SK-N-SH treated with all-trans-retinoic acid at 6 μM for 48 hours (cell line): ENCODE results near the gene HSPE1.

Experiments used
- ATAC-seq: fragments of 200-7000 bp; cut with Tn5 transposase; 3 replicates; pipeline ENCODE4 v1.9.1; 2020; ENCODE audit warnings: mild to moderate bottlenecking, moderate library complexity
- CSDC2 ChIP-seq: fragments of 250-450 bp; sonication (Bioruptor Pico); IDR thresholded peaks from 2 replicates; pipeline ENCODE4 v1.5.0; 2020; ENCODE audit warnings: mild to moderate bottlenecking, moderate library complexity
- GLIS3 ChIP-seq: fragments of 250-450 bp; sonication (Bioruptor Pico); IDR thresholded peaks from 2 replicates; pipeline ENCODE4 v1.5.0; 2020; ENCODE audit warnings: mild to moderate bottlenecking, moderate library complexity
- ISL1 ChIP-seq: fragments of 250-450 bp; sonication (Bioruptor Pico); IDR thresholded peaks from 2 replicates; pipeline ENCODE4 v2.1.2; 2022; ENCODE audit warnings: mild to moderate bottlenecking, moderate library complexity
- OSR1 ChIP-seq: fragments of 250-450 bp; sonication (Bioruptor Pico); IDR thresholded peaks from 2 replicates; pipeline ENCODE4 v1.8.0; 2022; ENCODE audit warnings: moderate library complexity, mild to moderate bottlenecking, inconsistent platforms
- PPARA ChIP-seq: fragments of 250-450 bp; sonication (Bioruptor Pico); IDR thresholded peaks from 2 replicates; pipeline ENCODE4 v1.5.0; 2020; ENCODE audit warnings: mild to moderate bottlenecking, borderline replicate concordance
- RARB ChIP-seq: fragments of 250-450 bp; sonication (Bioruptor Pico); IDR thresholded peaks from 2 replicates; pipeline ENCODE4 v1.8.0; 2021; ENCODE audit warnings: mild to moderate bottlenecking, moderate library complexity
- SNAI2 ChIP-seq: fragments of 250-450 bp; sonication (Bioruptor Pico); IDR thresholded peaks from 2 replicates; pipeline ENCODE4 v1.5.0; 2020; ENCODE audit warnings: mild to moderate bottlenecking, moderate library complexity
- TOX ChIP-seq: fragments of 250-450 bp; sonication (Bioruptor Pico); IDR thresholded peaks from 2 replicates; pipeline ENCODE4 v1.8.0; 2021; ENCODE audit warnings: mild to moderate bottlenecking, moderate library complexity, borderline replicate concordance
- ZC3H10 ChIP-seq: fragments of 250-450 bp; sonication (Bioruptor Pico); IDR thresholded peaks from 2 replicates; pipeline ENCODE4 v1.5.1; 2021; ENCODE audit warnings: mild to moderate bottlenecking, moderate library complexity
- ZNF565 ChIP-seq: fragments of 450-650 bp; formaldehyde crosslinking; conservative IDR thresholded peaks from 2 replicates; pipeline ENCODE4 v1.5.0; 2020; ENCODE audit warnings: low read depth, mild to moderate bottlenecking, moderate library complexity
- ZNF8 ChIP-seq: fragments of 450-650 bp; formaldehyde crosslinking; IDR thresholded peaks from 2 replicates; pipeline ENCODE4 v1.5.0; 2020; ENCODE audit warnings: mild to moderate bottlenecking, moderate library complexity
- TF ChIP-seq, protein P1 (sequence below): fragments of 250-450 bp; sonication (Bioruptor Pico); IDR thresholded peaks from 2 replicates; pipeline ENCODE4 v1.8.0; 2021; ENCODE audit warnings: low read depth, mild to moderate bottlenecking, moderate library complexity, borderline replicate concordance
- TF ChIP-seq, protein P2 (sequence below): fragments of 250-450 bp; sonication (Bioruptor Pico); IDR thresholded peaks from 2 replicates; pipeline ENCODE4 v1.5.0; 2020; ENCODE audit warnings: mild to moderate bottlenecking, moderate library complexity
- TF ChIP-seq, protein P3 (sequence below): fragments of 250-450 bp; sonication (Bioruptor Pico); IDR thresholded peaks from 2 replicates; pipeline ENCODE4 v1.5.1; 2021; ENCODE audit warnings: mild to moderate bottlenecking, moderate library complexity
- TF ChIP-seq, protein P4 (sequence below): fragments of 250-450 bp; sonication (Bioruptor Pico); IDR thresholded peaks from 2 replicates; pipeline ENCODE4 v1.5.1; 2020; ENCODE audit warnings: low read depth, mild to moderate bottlenecking, moderate library complexity
- TF ChIP-seq, protein P5 (sequence below): fragments of 250-450 bp; sonication (Bioruptor Pico); IDR thresholded peaks from 2 replicates; pipeline ENCODE4 v1.8.0; 2020; ENCODE audit warnings: mild to moderate bottlenecking, moderate library complexity, borderline replicate concordance

The HSPE1 gene

DNA sequence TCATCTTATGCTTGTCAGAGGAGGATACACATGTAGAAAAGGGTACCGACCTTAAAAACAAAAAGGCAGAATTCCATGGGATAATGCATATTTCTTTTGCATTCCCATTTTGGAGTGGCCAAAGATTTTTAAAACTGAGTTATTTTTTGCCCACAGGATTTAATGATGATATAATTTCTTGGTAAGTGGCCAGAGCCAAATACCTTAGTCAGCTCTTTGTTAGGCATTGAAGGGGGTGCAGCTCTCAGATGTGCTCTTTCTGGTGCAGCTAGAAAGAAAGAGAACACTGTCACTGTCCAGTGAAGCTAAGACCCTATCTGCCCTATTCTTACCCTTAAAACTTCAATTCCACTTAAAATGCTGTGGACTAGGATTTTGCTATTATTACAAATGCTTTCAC, 36.0 kb upstream of the HSPE1 start (continued):
- TF ChIP-seq, protein P1, sequence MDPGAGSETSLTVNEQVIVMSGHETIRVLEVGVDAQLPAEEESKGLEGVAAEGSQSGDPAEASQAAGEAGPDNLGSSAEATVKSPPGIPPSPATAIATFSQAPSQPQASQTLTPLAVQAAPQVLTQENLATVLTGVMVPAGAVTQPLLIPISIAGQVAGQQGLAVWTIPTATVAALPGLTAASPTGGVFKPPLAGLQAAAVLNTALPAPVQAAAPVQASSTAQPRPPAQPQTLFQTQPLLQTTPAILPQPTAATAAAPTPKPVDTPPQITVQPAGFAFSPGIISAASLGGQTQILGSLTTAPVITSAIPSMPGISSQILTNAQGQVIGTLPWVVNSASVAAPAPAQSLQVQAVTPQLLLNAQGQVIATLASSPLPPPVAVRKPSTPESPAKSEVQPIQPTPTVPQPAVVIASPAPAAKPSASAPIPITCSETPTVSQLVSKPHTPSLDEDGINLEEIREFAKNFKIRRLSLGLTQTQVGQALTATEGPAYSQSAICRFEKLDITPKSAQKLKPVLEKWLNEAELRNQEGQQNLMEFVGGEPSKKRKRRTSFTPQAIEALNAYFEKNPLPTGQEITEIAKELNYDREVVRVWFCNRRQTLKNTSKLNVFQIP (CRISPR knock-in tag), result no peak
- no peak for TF ChIP-seq OSR1 (CRISPR knock-in tag)
- TF ChIP-seq, protein P2, sequence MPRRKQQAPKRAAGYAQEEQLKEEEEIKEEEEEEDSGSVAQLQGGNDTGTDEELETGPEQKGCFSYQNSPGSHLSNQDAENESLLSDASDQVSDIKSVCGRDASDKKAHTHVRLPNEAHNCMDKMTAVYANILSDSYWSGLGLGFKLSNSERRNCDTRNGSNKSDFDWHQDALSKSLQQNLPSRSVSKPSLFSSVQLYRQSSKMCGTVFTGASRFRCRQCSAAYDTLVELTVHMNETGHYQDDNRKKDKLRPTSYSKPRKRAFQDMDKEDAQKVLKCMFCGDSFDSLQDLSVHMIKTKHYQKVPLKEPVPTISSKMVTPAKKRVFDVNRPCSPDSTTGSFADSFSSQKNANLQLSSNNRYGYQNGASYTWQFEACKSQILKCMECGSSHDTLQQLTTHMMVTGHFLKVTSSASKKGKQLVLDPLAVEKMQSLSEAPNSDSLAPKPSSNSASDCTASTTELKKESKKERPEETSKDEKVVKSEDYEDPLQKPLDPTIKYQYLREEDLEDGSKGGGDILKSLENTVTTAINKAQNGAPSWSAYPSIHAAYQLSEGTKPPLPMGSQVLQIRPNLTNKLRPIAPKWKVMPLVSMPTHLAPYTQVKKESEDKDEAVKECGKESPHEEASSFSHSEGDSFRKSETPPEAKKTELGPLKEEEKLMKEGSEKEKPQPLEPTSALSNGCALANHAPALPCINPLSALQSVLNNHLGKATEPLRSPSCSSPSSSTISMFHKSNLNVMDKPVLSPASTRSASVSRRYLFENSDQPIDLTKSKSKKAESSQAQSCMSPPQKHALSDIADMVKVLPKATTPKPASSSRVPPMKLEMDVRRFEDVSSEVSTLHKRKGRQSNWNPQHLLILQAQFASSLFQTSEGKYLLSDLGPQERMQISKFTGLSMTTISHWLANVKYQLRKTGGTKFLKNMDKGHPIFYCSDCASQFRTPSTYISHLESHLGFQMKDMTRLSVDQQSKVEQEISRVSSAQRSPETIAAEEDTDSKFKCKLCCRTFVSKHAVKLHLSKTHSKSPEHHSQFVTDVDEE (CRISPR knock-in tag), result no peak

DNA sequence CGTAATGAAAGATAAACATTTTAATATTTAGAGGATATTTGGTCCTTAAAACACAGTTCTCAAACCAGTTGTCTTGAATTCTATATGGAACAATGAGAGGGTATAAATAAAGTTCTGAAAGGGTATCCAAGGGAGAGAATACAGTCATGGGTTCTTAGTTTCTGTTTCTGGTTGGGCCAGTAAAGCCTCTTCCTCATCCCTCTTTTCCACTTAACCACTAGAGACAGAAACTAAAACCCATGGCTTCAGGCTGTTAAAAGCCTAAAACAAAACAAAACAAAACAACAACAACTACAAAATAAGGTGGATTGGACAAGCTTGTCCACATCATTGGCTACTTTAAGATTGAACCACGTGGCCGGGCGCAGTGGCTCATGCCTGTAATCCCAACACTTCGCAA, 28.0 kb upstream of the HSPE1 start:
- no peak for ATAC-seq
- no peak for TF ChIP-seq SNAI2
- TF ChIP-seq RARB (CRISPR knock-in tag), result no peak

DNA sequence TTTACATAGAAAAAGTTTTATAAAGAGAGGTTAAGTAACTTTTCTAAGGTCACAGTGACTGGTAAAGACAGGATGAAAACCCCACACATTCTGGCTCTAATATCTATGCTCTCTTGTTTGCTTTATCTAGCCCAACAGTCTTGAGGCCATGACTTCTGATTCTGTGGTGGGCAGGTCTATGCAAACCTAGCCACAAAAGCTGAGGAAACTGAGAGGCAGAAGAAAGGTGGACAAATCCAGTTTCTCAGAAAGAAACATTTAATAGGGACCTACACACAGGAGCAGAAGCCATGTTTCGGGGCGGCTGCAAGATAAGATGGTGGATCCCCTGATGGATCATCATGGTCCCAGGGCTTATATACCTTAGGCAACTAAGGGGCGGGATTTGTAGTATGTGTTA, 22.4 kb upstream of the HSPE1 start:
- TF ChIP-seq, protein P3, sequence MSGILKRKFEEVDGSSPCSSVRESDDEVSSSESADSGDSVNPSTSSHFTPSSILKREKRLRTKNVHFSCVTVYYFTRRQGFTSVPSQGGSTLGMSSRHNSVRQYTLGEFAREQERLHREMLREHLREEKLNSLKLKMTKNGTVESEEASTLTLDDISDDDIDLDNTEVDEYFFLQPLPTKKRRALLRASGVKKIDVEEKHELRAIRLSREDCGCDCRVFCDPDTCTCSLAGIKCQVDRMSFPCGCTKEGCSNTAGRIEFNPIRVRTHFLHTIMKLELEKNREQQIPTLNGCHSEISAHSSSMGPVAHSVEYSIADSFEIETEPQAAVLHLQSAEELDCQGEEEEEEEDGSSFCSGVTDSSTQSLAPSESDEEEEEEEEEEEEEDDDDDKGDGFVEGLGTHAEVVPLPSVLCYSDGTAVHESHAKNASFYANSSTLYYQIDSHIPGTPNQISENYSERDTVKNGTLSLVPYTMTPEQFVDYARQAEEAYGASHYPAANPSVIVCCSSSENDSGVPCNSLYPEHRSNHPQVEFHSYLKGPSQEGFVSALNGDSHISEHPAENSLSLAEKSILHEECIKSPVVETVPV (CRISPR knock-in tag), result no peak
- TF ChIP-seq GLIS3 (CRISPR knock-in tag), result no peak
- TF ChIP-seq, protein P1 (CRISPR knock-in tag), result no peak
- ATAC-seq, result no peak

DNA sequence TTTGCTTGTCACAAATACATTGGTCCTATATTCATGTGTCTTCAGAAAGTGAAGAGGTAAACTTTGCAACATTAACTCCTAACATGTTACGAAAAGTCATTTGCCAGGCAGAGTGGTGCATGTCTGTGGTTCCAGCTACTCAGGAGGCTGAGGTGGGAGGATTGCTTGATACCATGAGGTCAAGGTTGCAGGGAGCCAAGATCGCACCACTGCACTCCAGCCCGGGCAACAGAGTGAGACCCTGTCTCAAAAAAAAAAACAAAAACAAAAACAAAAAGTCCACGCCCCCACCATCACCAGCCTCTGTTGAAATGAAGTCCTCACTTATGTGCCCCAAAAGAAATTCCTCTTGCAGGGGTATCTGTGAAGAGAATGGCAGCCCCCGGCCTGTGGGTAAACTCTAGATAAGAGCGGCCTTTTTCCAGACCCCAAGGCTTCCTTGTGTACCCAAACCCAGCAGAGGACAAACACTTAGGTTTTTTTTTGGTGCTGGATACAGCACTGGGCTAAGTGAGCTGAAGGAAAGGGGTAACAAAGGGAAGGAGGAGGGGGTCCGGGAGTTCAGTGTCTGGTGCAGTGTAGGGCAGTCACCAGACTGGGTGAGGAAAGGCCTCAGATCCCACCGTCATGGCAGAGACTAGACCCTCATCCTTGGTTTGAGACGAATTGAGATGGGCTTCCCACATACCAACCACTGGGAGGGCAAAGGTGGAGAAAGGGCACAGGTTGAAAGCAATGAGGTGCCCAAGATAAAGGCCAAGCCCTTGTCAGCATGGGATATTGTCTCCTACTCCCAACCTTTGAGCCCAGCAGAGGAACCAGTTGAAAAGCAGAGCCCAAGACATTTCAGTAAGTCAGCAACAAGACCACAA, 19.8 kb upstream of the HSPE1 start:
- ATAC-seq, result no peak; the same call in 2 of the 3 replicates
- TF ChIP-seq, protein P4, sequence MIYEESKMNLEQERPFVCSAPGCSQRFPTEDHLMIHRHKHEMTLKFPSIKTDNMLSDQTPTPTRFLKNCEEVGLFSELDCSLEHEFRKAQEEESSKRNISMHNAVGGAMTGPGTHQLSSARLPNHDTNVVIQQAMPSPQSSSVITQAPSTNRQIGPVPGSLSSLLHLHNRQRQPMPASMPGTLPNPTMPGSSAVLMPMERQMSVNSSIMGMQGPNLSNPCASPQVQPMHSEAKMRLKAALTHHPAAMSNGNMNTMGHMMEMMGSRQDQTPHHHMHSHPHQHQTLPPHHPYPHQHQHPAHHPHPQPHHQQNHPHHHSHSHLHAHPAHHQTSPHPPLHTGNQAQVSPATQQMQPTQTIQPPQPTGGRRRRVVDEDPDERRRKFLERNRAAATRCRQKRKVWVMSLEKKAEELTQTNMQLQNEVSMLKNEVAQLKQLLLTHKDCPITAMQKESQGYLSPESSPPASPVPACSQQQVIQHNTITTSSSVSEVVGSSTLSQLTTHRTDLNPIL (CRISPR knock-in tag), result no peak
- no peak for TF ChIP-seq OSR1 (CRISPR knock-in tag)
- TF ChIP-seq SNAI2, result no peak
- no peak for TF ChIP-seq ZNF8 (CRISPR knock-in tag)
- TF ChIP-seq, protein P1 (CRISPR knock-in tag), result no peak
- TF ChIP-seq ISL1 (CRISPR knock-in tag), result no peak
- no peak for TF ChIP-seq PPARA (CRISPR knock-in tag)
- TF ChIP-seq, protein P2 (CRISPR knock-in tag), result no peak
- TF ChIP-seq, protein P3 (CRISPR knock-in tag), result no peak
- TF ChIP-seq CSDC2 (CRISPR knock-in tag), result no peak
- TF ChIP-seq, protein P5, sequence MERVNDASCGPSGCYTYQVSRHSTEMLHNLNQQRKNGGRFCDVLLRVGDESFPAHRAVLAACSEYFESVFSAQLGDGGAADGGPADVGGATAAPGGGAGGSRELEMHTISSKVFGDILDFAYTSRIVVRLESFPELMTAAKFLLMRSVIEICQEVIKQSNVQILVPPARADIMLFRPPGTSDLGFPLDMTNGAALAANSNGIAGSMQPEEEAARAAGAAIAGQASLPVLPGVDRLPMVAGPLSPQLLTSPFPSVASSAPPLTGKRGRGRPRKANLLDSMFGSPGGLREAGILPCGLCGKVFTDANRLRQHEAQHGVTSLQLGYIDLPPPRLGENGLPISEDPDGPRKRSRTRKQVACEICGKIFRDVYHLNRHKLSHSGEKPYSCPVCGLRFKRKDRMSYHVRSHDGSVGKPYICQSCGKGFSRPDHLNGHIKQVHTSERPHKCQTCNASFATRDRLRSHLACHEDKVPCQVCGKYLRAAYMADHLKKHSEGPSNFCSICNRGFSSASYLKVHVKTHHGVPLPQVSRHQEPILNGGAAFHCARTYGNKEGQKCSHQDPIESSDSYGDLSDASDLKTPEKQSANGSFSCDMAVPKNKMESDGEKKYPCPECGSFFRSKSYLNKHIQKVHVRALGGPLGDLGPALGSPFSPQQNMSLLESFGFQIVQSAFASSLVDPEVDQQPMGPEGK (CRISPR knock-in tag), result no peak
- no peak for TF ChIP-seq ZNF565 (CRISPR knock-in tag)
- TF ChIP-seq TOX (CRISPR knock-in tag), result no peak
- no peak for TF ChIP-seq ZC3H10 (CRISPR knock-in tag)
